GM19193 (cell line): Measurements from ENCODE around the gene FLNB.

Experiments
- POLR2A ChIP-seq: IDR thresholded peaks from 4 replicates; pipeline ENCODE4 v1.6.1; 2011; ENCODE audit not compliant: insufficient read depth, insufficient read length; ENCODE audit errors: extremely low read depth

Gene FLNB

GRCh38 chr3:58152225-58153015 lies 144.2 kb downstream of the FLNB start:
- no peak for TF ChIP-seq POLR2A

- TF ChIP-seq POLR2A = no peak
These were observed 145.1 kb downstream of the FLNB start for GRCh38 chr3:58153371-58153770.

DNA sequence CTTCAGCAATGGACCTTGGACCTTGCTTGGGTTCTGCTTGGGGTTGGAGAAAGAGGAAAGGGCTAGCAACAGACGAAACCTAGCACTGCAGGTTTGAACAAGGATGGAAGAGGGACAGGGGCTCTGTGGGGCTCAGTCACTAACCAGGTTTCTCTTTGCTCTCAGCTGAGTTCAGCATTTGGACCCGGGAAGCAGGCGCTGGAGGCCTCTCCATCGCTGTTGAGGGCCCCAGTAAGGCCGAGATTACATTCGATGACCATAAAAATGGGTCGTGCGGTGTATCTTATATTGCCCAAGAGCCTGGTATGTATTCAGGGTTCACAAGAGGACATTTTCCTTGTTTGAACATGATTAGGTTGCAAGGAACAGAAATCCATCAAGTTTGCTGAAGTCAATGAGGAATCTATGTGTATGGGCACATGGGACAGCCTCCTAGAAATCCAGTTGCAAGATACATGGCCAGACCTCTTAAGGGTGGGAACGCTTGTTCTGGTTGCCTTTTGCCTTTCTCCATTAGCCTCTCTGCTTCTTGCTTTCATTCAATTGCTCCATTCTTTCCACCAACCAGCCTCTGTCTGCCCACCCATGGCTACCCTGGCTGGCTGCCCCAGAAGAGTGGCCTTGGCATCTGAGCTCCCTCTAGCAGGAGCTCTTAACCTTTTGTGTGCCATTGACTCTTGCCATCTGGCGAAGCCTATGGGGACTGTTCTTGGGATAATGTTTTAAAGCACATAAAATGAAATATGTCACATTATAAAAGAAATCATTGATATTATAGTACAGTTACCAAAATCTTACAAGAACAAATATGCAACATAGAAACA lies 146.6 kb downstream of the FLNB start:
- no peak for TF ChIP-seq POLR2A

DNA sequence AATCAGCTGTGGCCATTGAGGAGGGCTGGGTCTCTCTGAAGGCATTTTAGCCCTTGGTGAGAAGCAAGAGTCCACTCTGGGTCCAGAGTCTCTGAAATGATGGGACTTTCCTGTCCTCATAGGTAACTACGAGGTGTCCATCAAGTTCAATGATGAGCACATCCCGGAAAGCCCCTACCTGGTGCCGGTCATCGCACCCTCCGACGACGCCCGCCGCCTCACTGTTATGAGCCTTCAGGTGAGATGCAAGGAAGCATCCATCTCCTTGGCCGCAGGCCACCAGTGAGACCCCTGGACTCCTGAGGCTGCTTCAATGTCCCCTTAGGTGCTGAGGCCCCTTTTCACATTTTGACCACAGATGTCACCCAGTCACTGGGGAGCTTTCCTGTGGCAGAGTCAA lies 147.6 kb downstream of the FLNB start:
- TF ChIP-seq POLR2A = no peak

- no peak for TF ChIP-seq POLR2A
These were observed 149.5 kb downstream of the FLNB start for GRCh38 chr3:58157700-58158099.

- TF ChIP-seq POLR2A = no peak
These were observed 150.4 kb downstream of the FLNB start for GRCh38 chr3:58158442-58159153.

GRCh38 chr3:58160399-58160798 lies 152.2 kb downstream of the FLNB start:
- no peak for TF ChIP-seq POLR2A

GRCh38 chr3:58161435-58162398 lies 153.5 kb downstream of the FLNB start:
- TF ChIP-seq POLR2A = no peak

- TF ChIP-seq POLR2A = no peak
These were observed 155.0 kb downstream of the FLNB start for GRCh38 chr3:58163234-58163633.

GRCh38 chr3:58164199-58164879 lies 156.1 kb downstream of the FLNB start:
- TF ChIP-seq POLR2A = no peak

- no peak for TF ChIP-seq POLR2A
These were observed 156.9 kb downstream of the FLNB start for GRCh38 chr3:58164906-58165821.

- TF ChIP-seq POLR2A = no peak
These were observed 159.5 kb downstream of the FLNB start for GRCh38 chr3:58167431-58168351.
